Forelimb muscle (tissue), 1 donor: ENCODE results near the gene IRF6. TPM values are rescaled to one million over a fixed set of nuclear protein-coding genes. Genes with fewer than 3 reads are reported as not detected.
A peak's percentile ranks its signal among the peaks of the same experiment; 100 is the strongest.

ENCODE experiments used
- DNase-seq: peaks from one replicate; pipeline ENCODE4 v3.0.0-alpha.2; 2013; ENCODE audit warnings: low read depth
- polyA plus RNA-seq: library from polyadenylated mRNA; unstranded; fragments of 120-200 nt; gene quantifications from one replicate; pipeline ENCODE4 v1.2.1, GENCODE V29; 2013; ENCODE audit not compliant: insufficient read length

The IRF6 gene
- polyA plus RNA-seq = 0.34 TPM

- no peak for DNase-seq
Measured at GRCh38 chr1:209805875-209806760, at the start of gene IRF6. TSS of gene IRF6 (minus strand) at chr1:209806142. CDS start at chr1:209801413, 4,729 bp downstream.

GRCh38 chr1:209855623-209856022, 49.7 kb upstream of the IRF6 start:
- no peak for DNase-seq

GRCh38 chr1:209855006-209855405, 49.1 kb upstream of the IRF6 start:
- no peak for DNase-seq

- no peak for DNase-seq
Measured at GRCh38 chr1:209854196-209854595, 48.3 kb upstream of the IRF6 start.

DNA sequence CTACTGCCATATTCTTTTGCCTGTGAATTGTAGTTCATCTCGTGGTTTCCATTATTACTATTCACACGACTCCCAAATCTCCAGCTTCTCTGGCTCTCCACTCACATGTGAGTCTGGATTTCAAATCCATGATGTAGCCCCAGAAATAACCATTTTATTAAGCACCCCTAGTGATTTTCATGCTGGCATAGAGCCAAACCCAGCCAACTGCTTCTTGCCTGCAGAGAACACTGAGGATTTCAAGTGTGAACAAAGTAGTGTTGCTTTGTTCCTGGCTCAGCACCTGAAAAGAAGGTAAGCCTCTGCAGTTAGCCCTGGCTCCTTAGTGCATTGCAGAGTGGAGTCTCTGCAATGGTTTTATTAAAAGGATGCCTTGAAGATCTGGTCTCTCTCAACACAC, 47.7 kb upstream of the IRF6 start:
- no peak for DNase-seq

GRCh38 chr1:209850342-209850979, 44.5 kb upstream of the IRF6 start:
- DNase-seq = no peak

GRCh38 chr1:209849388-209849787, 43.4 kb upstream of the IRF6 start:
- DNase-seq = no peak

DNA sequence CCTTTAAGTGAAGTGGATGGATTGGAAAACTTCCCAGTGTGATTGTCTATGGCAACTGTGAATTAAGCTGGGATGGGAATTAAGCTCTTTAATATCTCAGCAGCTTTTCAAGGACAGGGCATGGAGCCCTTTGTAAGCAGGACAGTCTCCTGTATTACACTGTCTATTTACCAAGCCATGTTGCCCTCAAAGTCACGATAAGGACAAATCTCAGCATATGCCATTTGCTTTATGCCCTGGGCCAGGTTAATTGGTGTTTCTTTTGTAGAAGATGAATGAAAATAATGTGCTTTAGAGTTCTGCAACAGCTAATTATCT, 39.4 kb upstream of the IRF6 start:
- DNase-seq = no peak

DNA sequence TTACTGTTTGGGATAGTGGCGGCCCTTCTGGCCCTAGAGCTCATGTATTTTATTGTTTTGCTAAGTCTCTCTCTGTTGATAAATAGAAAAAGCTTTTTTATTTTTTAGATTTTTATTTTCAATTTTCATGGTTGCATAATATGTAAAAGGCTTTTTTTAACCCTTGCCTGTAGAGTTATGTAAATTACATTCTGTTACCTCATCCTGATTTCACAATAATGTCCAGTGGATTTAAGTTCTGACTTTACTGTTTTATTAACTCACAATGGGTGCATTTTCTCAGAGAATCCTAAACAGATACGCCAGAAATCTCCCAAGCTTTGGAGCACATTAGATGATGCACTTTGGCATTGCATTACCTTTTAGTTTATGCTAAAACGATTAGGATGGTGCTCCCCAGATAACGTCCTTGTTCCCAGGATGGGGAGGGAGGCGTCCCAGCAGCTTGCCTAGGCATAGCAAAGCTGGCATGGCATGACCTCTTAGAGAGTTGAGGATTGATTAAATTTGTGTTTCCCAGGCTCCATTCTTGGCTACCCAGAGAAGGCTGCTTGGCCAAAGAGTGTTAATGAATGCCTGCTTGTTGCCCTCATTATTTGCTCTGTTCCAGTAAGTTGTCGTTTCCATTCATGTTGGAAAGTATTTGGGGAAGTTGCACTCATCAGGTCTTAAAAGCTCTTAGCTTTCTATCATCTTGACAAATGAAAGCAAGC, 38.9 kb upstream of the IRF6 start:
- DNase-seq = no peak

DNA sequence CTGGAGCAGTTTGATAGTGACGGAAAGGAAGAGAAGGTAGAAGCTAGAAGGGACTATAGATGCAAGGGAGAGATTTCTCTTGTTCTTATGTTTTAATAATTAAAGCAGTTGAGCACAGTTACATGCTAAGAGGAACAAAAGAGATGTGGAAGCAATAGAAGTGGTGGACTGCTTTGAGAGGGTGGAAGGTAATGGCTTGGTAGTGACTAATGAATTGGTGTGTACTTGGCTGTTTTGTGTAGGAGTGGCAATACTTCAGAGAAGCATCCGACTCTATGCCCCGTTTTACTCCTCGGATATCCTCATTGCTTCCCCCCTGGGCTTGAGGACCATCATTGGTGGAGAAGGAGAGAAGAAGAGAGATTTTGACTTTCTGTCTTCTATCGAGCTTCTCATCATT, 34.7 kb upstream of the IRF6 start:
- no peak for DNase-seq

GRCh38 chr1:209839875-209840546, 34.1 kb upstream of the IRF6 start:
- no peak for DNase-seq

- DNase-seq = no peak
Measured at GRCh38 chr1:209838537-209838936, 32.6 kb upstream of the IRF6 start.

- no peak for DNase-seq
Measured at GRCh38 chr1:209837671-209838070, 31.7 kb upstream of the IRF6 start.

DNA sequence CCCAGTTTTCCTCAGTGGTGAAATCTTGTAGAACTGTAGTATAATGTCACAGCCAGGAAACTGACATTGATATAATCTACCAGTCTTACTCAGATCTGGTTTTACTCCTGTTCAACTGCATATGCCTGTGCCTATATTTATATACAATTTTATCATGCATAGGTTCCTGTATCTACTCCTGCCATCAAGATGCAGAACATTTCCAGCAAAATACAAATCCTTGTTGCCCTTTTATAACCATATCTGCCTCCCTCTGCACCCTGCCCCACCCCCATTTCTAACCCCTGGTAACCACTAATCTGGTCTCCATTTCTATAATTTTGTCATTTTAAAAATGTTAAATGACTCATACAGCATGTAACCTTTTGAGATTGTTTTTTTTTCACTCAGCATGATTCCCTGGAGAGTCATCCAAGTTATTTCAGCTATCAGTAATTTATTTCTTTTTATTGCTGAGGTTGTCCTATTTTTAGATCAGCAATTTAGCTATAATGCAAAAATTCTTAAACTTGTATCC, 29.9 kb upstream of the IRF6 start:
- no peak for DNase-seq

GRCh38 chr1:209831615-209832014, 25.7 kb upstream of the IRF6 start:
- no peak for DNase-seq

- no peak for DNase-seq
Measured at GRCh38 chr1:209830722-209831121, 24.8 kb upstream of the IRF6 start.

DNA sequence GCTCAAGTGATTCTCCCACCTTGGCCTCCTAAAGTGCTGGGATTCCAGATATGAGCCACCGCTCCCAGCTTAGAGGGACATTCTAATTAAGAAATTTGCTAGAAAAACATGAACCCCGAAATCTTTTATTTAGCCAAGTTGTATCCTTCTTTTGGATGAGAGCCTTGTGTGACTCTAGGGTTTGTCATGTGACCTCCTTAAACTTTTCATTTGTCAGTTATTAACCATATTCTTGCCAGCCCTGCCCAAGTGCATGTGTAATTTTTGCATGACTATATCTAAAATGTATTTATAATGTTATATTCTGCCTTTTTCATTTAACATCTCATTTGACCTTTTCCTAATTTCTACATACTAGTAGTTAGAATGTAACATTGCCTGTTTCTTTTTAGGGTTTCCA, 23.8 kb upstream of the IRF6 start:
- DNase-seq = no peak

DNA sequence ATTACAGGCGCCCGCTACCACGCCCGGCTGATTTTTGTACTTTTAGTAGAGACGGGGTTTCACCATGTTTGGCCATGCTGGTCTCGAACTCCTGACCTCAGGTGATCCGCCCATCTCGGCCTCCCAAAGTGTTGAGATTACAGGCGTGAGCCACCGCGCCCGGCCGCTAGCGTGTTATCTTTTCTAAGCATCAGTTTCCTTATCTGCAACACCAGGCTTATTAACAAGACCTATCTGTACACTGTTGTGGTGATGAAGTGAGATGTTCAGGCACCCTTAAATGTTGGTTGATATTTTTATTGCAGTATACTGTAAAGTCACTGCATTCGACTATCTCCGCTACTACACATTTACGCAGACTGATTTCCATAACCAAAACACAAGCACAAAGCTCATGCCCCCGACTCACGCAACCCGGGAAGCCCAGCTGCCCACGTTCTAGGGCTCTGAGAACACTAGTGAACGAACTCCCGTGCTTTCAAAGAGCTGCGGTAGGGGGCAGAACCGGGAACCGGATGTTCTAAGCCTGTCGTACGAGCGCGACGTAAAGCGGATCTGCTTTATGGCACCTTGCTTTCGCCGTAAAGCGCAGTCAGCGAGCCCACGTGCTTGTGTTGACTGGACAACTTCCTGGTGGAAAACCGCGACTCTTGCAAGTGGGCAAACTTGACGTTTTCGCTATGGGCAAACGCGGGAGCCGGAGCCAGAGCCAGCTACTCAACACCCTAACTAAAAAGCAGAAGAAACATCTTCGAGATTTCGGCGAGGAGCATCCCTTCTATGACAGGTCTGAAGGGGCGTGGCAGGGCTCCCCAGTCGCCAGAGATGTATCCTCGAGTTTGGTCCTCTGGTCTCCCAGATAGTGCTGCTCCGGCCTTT, 21.7 kb upstream of the IRF6 start, which contains the start of gene UTP25:
TSS of gene UTP25 (plus strand) at position 589 of the 879 bp plus-strand sequence. CDS start at position 681, 92 bp downstream.
- DNase-seq = peak; percentile 88

DNA sequence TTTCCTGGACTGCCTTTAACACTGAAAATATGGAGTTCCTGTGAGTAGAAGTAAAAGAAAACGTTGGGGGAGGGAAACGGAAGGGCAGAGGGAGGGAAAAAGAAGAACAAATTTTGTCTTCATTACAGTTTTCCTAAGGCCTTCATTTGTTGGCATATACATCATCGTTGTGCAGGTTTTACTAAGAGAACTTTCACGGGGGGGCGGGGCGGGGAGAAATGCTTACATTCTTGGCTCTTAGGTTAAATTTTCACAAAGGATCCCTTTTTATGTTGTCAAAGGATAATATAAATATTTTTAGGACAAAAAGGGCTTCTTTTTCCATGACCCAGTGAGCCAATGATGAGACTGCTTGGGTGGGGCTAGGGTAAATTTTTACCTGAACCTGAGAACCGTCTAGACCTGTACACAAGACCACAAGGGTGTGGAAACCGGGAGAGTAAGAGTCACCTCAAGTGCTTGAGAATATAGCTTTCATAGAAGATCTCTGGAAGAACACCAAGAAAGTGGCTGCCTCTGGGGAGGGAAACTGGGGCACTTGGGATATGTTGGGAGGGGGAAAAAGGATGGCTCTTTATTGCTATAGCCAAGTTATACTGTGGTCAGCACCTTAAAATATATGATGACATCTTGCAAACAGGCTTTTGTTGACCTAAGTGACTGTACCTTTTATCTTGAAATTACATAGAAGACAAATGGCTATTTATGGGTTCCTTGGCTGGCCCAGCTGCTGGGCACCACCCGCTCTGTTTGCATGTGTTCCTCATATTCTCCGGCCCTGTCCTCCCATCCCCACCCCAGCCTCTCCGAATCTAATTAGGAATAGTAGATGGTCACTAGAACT, 19.9 kb upstream of the IRF6 start:
- DNase-seq = no peak
